SU-DHL-6 (cell line): ENCODE measurements around the gene LSR.

Source experiments
- H2AFZ ChIP-seq: fragments of 200-600 bp; sonication (generic); 2 replicates; pipeline ENCODE4 v1.6.1; 2014; ENCODE audit warnings: low read depth, mild to moderate bottlenecking, moderate library complexity, mixed read lengths, antibody characterized with exemption, low read length; ENCODE audit not compliant: severe bottlenecking
- H3F3A ChIP-seq: fragments of 200-600 bp; shearing (Covaris generic); 2 replicates; pipeline ENCODE4 v1.6.0; 2016; ENCODE audit warnings: antibody characterized with exemption, mild to moderate bottlenecking; ENCODE audit not compliant: insufficient read depth
- H3K27ac ChIP-seq: fragments of 200-600 bp; sonication (generic); 2 replicates; pipeline ENCODE4 v1.5.1; 2016; ENCODE audit warnings: low read depth, mild to moderate bottlenecking, low read length, moderate library complexity, mixed read lengths
- H3K27me3 ChIP-seq: fragments of 200-600 bp; sonication (generic), shearing (Covaris generic); 2 replicates; pipeline ENCODE4 v1.6.0; 2014; ENCODE audit warnings: mild to moderate bottlenecking, low read length
- H3K36me3 ChIP-seq: fragments of 200-600 bp; sonication (generic); 2 replicates; pipeline ENCODE4 v1.6.1; 2014; ENCODE audit warnings: mild to moderate bottlenecking, low read length, mixed read lengths
- H3K4me2 ChIP-seq: fragments of 300-600, 200-600 bp; shearing (Covaris generic), sonication (generic); 2 replicates; pipeline ENCODE4 v1.6.0; 2014; ENCODE audit warnings: low read length, low read depth, mild to moderate bottlenecking; ENCODE audit not compliant: poor library complexity, severe bottlenecking
- H3K4me3 ChIP-seq: fragments of 200-600 bp; sonication (generic); 2 replicates; pipeline ENCODE4 v1.5.1; 2014; ENCODE audit warnings: antibody characterized with exemption, low read length, mild to moderate bottlenecking, mixed read lengths; ENCODE audit not compliant: insufficient read depth, poor library complexity, severe bottlenecking
- H3K79me2 ChIP-seq: fragments of 200-600 bp; sonication (generic); 2 replicates; pipeline ENCODE4 v1.6.1; 2014; ENCODE audit warnings: mild to moderate bottlenecking, low read length, moderate library complexity; ENCODE audit not compliant: insufficient read depth
- H3K9ac ChIP-seq: fragments of 200-600 bp; sonication (generic); 2 replicates; pipeline ENCODE4 v1.7.0; 2014; ENCODE audit warnings: mild to moderate bottlenecking, low read length
- H3K9me2 ChIP-seq: fragments of 200-600 bp; sonication (generic); replicated peaks from 2 replicates; pipeline ENCODE4 v1.6.1; 2014; ENCODE audit warnings: low read length; ENCODE audit not compliant: insufficient read depth
- H3K9me3 ChIP-seq: fragments of 200-600 bp; sonication (generic); 2 replicates; pipeline ENCODE4 v1.6.1; 2014; ENCODE audit warnings: low read length, mixed read lengths; ENCODE audit not compliant: insufficient read depth
- H4K20me1 ChIP-seq: fragments of 200-600 bp; sonication (generic); 2 replicates; pipeline ENCODE4 v1.6.1; 2014; ENCODE audit warnings: low read depth, mild to moderate bottlenecking, antibody characterized with exemption, low read length, moderate library complexity, mixed read lengths
- CTCF ChIP-seq: fragments of 200-600 bp; sonication (generic); IDR thresholded peaks from one replicate; pipeline ENCODE4 v1.5.1; 2017; ENCODE audit warnings: antibody characterized with exemption, mild to moderate bottlenecking, low read length, moderate library complexity; ENCODE audit not compliant: insufficient read depth, poor library complexity, severe bottlenecking
- EZH2phosphoT487 ChIP-seq: fragments of 200-600 bp; sonication (generic), shearing (Covaris generic); conservative IDR thresholded peaks from 2 replicates; pipeline ENCODE4 v1.6.1; 2018; ENCODE audit warnings: mild to moderate bottlenecking, antibody characterized with exemption, low read length, moderate library complexity, mixed read lengths

Gene LSR

GRCh38 chr19:35213663-35214632, 34.9 kb upstream of the LSR start:
- H3K27ac ChIP-seq, result peak overlapping the region; percentile 95
- H3K9me2 ChIP-seq, result no peaks in the 10 kb centered on the region
- no peaks in the 10 kb centered on the region for H3K9me3 ChIP-seq
- no peak for TF ChIP-seq CTCF
- no peak for TF ChIP-seq EZH2phosphoT487
- peak overlapping the region; percentile 51 for H3K9ac ChIP-seq
- H3F3A ChIP-seq, result peaks cover 64% of the 10 kb centered on the region
- no peak overlapping the region for H2AFZ ChIP-seq
- peak overlapping the region; percentile 68 for H3K4me2 ChIP-seq
- peak overlapping the region; percentile 31 for H3K4me3 ChIP-seq
- H4K20me1 ChIP-seq, result no peaks in the 10 kb centered on the region
- no peaks in the 10 kb centered on the region for H3K27me3 ChIP-seq
- H3K36me3 ChIP-seq, result no peaks in the 10 kb centered on the region
- no peaks in the 10 kb centered on the region for H3K79me2 ChIP-seq

- no peak overlapping the region for H3K4me3 ChIP-seq
- no peaks in the 10 kb centered on the region for H3K36me3 ChIP-seq
- no peak for TF ChIP-seq EZH2phosphoT487
- no peak for TF ChIP-seq CTCF
- 0 out of 2 replicates have a peak overlapping the region, but pooled peaks have one; percentile 51 for H3K9ac ChIP-seq
- H3K79me2 ChIP-seq, result no peaks in the 10 kb centered on the region
- no peaks in the 10 kb centered on the region for H3K9me2 ChIP-seq
- peak overlapping the region; percentile 68 for H3K4me2 ChIP-seq
- no peaks in the 10 kb centered on the region for H3K27me3 ChIP-seq
- peak overlapping the region; percentile 95 for H3K27ac ChIP-seq
- H3F3A ChIP-seq, result peaks cover 60% of the 10 kb centered on the region
- no peak overlapping the region for H2AFZ ChIP-seq
- H3K9me3 ChIP-seq, result no peaks in the 10 kb centered on the region
- no peaks in the 10 kb centered on the region for H4K20me1 ChIP-seq
Measured at GRCh38 chr19:35214766-35215422, 33.9 kb upstream of the LSR start.

- H3K36me3 ChIP-seq, result no peaks in the 10 kb centered on the region
- H3K4me2 ChIP-seq, result no peak overlapping the region
- H3K9ac ChIP-seq, result no peak overlapping the region
- no peaks in the 10 kb centered on the region for H3K27me3 ChIP-seq
- H3K9me2 ChIP-seq, result no peaks in the 10 kb centered on the region
- no peak overlapping the region for H2AFZ ChIP-seq
- H3K27ac ChIP-seq, result peak overlapping the region; percentile 95
- no peaks in the 10 kb centered on the region for H3K9me3 ChIP-seq
- H3K79me2 ChIP-seq, result no peaks in the 10 kb centered on the region
- no peak for TF ChIP-seq CTCF
- TF ChIP-seq EZH2phosphoT487, result no peak
- no peaks in the 10 kb centered on the region for H4K20me1 ChIP-seq
- peaks cover 47% of the 10 kb centered on the region for H3F3A ChIP-seq
- H3K4me3 ChIP-seq, result no peak overlapping the region
Measured at GRCh38 chr19:35216016-35216832, 32.6 kb upstream of the LSR start.
